ENCODE results near the gene BDNF.
"Not testable (repeated sequence)": the region's sequence is repeated elsewhere in the genome, so short reads cannot be mapped to it uniquely, and the experiment has no call there.

BDNF gene

GRCh38 chr11:27677108-27677507 is 23.1 kb downstream of the BDNF start:
- no peak for DNase-seq (ENCODE audit: extremely low read depth, insufficient read length)
- H3K4me3 ChIP-seq (replicated peaks; ENCODE audit: low read depth, low read length): no peak overlapping the region
- no peaks in the 10 kb centered on the region for H3K36me3 ChIP-seq (ENCODE audit: control insufficient read depth, insufficient read depth, low read length)
- no peak for TF ChIP-seq CTCF (IDR thresholded peaks at IDR 0.05; ENCODE audit: insufficient read depth, low read length, poor library complexity, severe bottlenecking)
- no peaks in the 10 kb centered on the region for H3K27me3 ChIP-seq (replicated peaks; ENCODE audit: control insufficient read depth, insufficient read depth, low read length)

GRCh38 chr11:27673979-27674663 is 26.1 kb downstream of the BDNF start:
- Histone ChIP-seq H3K27me3 (replicated peaks; ENCODE audit: control insufficient read depth, insufficient read depth, low read length) (no peaks in the 10 kb centered on the region), H3K36me3 (ENCODE audit: control insufficient read depth, insufficient read depth, low read length) (no peaks in the 10 kb centered on the region), H3K4me3 (replicated peaks; ENCODE audit: low read depth, low read length) (no peak overlapping the region)
- no peak for DNase-seq (ENCODE audit: extremely low read depth, insufficient read length)
- TF ChIP-seq CTCF (IDR thresholded peaks at IDR 0.05; ENCODE audit: insufficient read depth, low read length, poor library complexity, severe bottlenecking): no peak

GRCh38 chr11:27672836-27673464 is 27.3 kb downstream of the BDNF start:
- H3K36me3 ChIP-seq (ENCODE audit: control insufficient read depth, insufficient read depth, low read length): no peaks in the 10 kb centered on the region
- no peaks in the 10 kb centered on the region for H3K27me3 ChIP-seq (replicated peaks; ENCODE audit: control insufficient read depth, insufficient read depth, low read length)
- DNase-seq (ENCODE audit: extremely low read depth, insufficient read length): no peak
- no peak for TF ChIP-seq CTCF (IDR thresholded peaks at IDR 0.05; ENCODE audit: insufficient read depth, low read length, poor library complexity, severe bottlenecking)
- H3K4me3 ChIP-seq (replicated peaks; ENCODE audit: low read depth, low read length): no peak overlapping the region

- H3K36me3 ChIP-seq (ENCODE audit: control insufficient read depth, insufficient read depth, low read length); H3K27me3 ChIP-seq (replicated peaks; ENCODE audit: control insufficient read depth, insufficient read depth, low read length); H3K4me3 ChIP-seq (replicated peaks; ENCODE audit: low read depth, low read length); DNase-seq (ENCODE audit: extremely low read depth, insufficient read length): not testable (repeated sequence)
Measured at GRCh38 chr11:27665508-27666101, 34.6 kb downstream of the BDNF start.

GRCh38 chr11:27663326-27663725 is 36.9 kb downstream of the BDNF start:
- no peak for TF ChIP-seq CTCF (IDR thresholded peaks at IDR 0.05; ENCODE audit: insufficient read depth, low read length, poor library complexity, severe bottlenecking)
- Histone ChIP-seq H3K36me3 (ENCODE audit: control insufficient read depth, insufficient read depth, low read length) (no peaks in the 10 kb centered on the region), H3K27me3 (replicated peaks; ENCODE audit: control insufficient read depth, insufficient read depth, low read length) (no peaks in the 10 kb centered on the region), H3K4me3 (replicated peaks; ENCODE audit: low read depth, low read length) (no peak overlapping the region)
- no peak for DNase-seq (ENCODE audit: extremely low read depth, insufficient read length)

GRCh38 chr11:27660171-27660570 is 40.1 kb downstream of the BDNF start:
- Histone ChIP-seq H3K36me3 (ENCODE audit: control insufficient read depth, insufficient read depth, low read length) (no peaks in the 10 kb centered on the region), H3K4me3 (replicated peaks; ENCODE audit: low read depth, low read length) (no peak overlapping the region)
- TF ChIP-seq CTCF (IDR thresholded peaks at IDR 0.05; ENCODE audit: insufficient read depth, low read length, poor library complexity, severe bottlenecking): no peak

More at GRCh38 chr11:27660171-27660570, 40.1 kb downstream of the BDNF start:
- H3K27me3 ChIP-seq (replicated peaks; ENCODE audit: control insufficient read depth, insufficient read depth, low read length): no peaks in the 10 kb centered on the region
- DNase-seq (ENCODE audit: extremely low read depth, insufficient read length): no peak

All from GM06990 (cell line).